ENCODE data around the gene ELL.

DNA sequence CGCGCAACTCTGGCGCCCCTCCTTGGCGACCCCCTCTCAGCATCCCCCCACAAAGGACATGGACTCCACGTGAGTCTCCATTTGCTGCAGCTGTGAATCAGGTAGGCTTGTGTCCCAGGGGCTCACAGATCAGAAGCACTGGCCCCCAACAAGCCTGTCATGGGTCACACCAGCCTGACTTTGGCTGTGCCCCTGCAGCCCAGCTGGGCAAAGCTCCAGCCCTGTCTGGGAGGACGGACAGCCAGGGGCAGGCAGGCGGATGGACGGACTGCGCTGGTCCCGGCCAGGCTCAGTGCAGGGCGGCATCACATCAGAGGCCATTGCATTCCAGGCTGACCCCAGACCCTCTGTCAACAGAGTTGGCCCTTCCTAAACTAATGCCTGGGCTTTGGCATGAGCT, 55.5 kb downstream of the ELL start:
- TF ChIP-seq, protein P1, sequence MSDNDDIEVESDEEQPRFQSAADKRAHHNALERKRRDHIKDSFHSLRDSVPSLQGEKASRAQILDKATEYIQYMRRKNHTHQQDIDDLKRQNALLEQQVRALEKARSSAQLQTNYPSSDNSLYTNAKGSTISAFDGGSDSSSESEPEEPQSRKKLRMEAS (IDR thresholded peaks at IDR 0.05; ENCODE audit: insufficient read depth, insufficient read length): no peak
- TF ChIP-seq, protein P2, sequence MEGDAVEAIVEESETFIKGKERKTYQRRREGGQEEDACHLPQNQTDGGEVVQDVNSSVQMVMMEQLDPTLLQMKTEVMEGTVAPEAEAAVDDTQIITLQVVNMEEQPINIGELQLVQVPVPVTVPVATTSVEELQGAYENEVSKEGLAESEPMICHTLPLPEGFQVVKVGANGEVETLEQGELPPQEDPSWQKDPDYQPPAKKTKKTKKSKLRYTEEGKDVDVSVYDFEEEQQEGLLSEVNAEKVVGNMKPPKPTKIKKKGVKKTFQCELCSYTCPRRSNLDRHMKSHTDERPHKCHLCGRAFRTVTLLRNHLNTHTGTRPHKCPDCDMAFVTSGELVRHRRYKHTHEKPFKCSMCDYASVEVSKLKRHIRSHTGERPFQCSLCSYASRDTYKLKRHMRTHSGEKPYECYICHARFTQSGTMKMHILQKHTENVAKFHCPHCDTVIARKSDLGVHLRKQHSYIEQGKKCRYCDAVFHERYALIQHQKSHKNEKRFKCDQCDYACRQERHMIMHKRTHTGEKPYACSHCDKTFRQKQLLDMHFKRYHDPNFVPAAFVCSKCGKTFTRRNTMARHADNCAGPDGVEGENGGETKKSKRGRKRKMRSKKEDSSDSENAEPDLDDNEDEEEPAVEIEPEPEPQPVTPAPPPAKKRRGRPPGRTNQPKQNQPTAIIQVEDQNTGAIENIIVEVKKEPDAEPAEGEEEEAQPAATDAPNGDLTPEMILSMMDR (IDR thresholded peaks at IDR 0.05; ENCODE audit: extremely low read depth in 1 of 2, insufficient read depth in 1 of 2, low read depth in 1 of 2, low read length in 2 of 2): no peak
- TF ChIP-seq MYC (IDR thresholded peaks at IDR 0.05; ENCODE audit: low read depth, low read length): no peak
- no peak for TF ChIP-seq EZH2 (IDR thresholded peaks at IDR 0.05; ENCODE audit: borderline replicate concordance, low read depth, low read length, severe bottlenecking)
- no peak for TF ChIP-seq POLR2A (IDR thresholded peaks at IDR 0.05; ENCODE audit: low read depth, low read length)
- no peak for TF ChIP-seq POLR2AphosphoS5 (IDR thresholded peaks at IDR 0.05; ENCODE audit: insufficient read depth, low read depth, low read length)
- no peak for TF ChIP-seq JUN (IDR thresholded peaks at IDR 0.05; ENCODE audit: borderline replicate concordance, insufficient read depth, insufficient read length, low read depth)
- no peak for TF ChIP-seq FOS (IDR thresholded peaks at IDR 0.05; ENCODE audit: borderline replicate concordance, insufficient read depth, low read length)
